ENCODE data around the gene STPG4. TPM values are rescaled to one million over a fixed set of nuclear protein-coding genes. Genes with fewer than 3 reads are reported as not detected.

STPG4 gene
- total RNA-seq, 1 donor from 2014 or later, result 0.64 TPM

DNA sequence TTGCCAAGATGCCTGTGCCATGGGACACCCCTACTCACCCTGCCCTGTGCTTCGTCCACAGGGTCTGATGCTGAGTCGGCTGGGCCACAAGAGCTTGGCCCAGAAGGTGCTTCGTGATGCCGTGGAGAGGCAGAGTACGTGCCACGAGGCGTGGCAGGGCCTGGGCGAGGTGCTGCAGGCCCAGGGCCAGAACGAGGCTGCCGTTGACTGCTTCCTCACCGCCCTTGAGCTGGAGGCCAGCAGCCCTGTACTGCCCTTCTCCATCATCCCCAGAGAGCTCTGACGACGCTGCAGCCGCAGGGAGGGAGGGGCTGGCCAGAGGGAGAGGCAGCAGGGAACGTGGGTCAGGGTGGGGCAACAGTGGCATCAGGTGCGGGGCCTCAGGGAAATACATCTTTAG lies 81.5 kb downstream of the STPG4 start:
- FAIRE-seq (no peak), DNase-seq (ENCODE audit: low read depth) (no peak)
- Histone ChIP-seq H3K4me3 (ENCODE audit: insufficient read depth, low read depth, low read length) (no peak overlapping the region), H3K79me2 (ENCODE audit: insufficient read depth, low read length) (no peaks in the 10 kb centered on the region), H3K9me3 (ENCODE audit: insufficient read depth, low read depth, low read length) (no peaks in the 10 kb centered on the region), H3K9ac (ENCODE audit: low read length) (no peak overlapping the region), H3K27me3 (ENCODE audit: insufficient read depth, low read length) (no peaks in the 10 kb centered on the region), H4K20me1 (ENCODE audit: insufficient read depth, low read length) (no peaks in the 10 kb centered on the region), H3K36me3 (ENCODE audit: insufficient read depth, low read length) (no peaks in the 10 kb centered on the region), H3K4me2 (ENCODE audit: low read length) (no peak overlapping the region), H3K4me1 (ENCODE audit: insufficient read depth, low read length) (peaks cover 70% of the 10 kb centered on the region), H2AFZ (ENCODE audit: low read depth, low read length) (no peak overlapping the region), H3K27ac (ENCODE audit: low read depth, low read length) (no peak overlapping the region)
- TF ChIP-seq CTCF (IDR thresholded peaks at IDR 0.05; ENCODE audit: insufficient read depth, low read depth, low read length), result no peak
- no peak for TF ChIP-seq EZH2 (IDR thresholded peaks at IDR 0.05; ENCODE audit: insufficient read depth, low read length)
- peaks cover 13% of the 10 kb centered on the region for H3K36me3 Mint-ChIP-seq (ENCODE audit: low read depth, unreplicated experiment)
- no peak overlapping the region for H3K27ac Mint-ChIP-seq (ENCODE audit: unreplicated experiment)
- peaks cover 41% of the 10 kb centered on the region for H3K4me1 Mint-ChIP-seq (ENCODE audit: low read depth, unreplicated experiment)
- H3K9me3 Mint-ChIP-seq (ENCODE audit: unreplicated experiment), result no peaks in the 10 kb centered on the region
- no peaks in the 10 kb centered on the region for H3K27me3 Mint-ChIP-seq (ENCODE audit: low read depth, unreplicated experiment)
- H3K4me3 Mint-ChIP-seq (ENCODE audit: unreplicated experiment), result no peak overlapping the region

DNA sequence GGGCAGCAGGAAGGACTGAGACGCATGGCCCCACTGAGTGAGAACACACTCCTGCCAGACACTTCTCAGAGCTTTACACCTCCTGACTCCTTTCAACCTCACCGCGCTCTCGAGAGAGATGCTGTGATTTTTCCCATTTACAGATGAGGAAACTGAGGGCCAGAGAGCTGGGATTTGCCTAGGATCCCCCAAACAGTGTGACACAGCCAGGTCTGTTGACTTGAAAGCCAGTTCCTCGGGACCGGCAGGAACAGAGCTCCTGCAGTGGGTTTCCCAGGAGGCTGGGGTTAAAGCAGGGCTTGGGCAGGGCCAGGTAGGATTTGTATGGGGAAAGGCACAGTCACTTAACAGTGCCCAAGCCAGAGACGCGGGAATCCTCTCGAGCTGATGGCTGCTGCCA lies 81.9 kb downstream of the STPG4 start:
- H4K20me1 ChIP-seq (ENCODE audit: insufficient read depth, low read length), result no peaks in the 10 kb centered on the region
- FAIRE-seq, result no peak
- peak overlapping the region; percentile 98 for H3K27ac ChIP-seq (ENCODE audit: low read depth, low read length)
- H3K9ac ChIP-seq (ENCODE audit: low read length), result peak overlapping the region; percentile 84
- Mint-ChIP-seq H3K27ac (ENCODE audit: unreplicated experiment) (no peak overlapping the region), H3K4me3 (ENCODE audit: unreplicated experiment) (no peak overlapping the region), H3K36me3 (ENCODE audit: low read depth, unreplicated experiment) (peaks cover 15% of the 10 kb centered on the region), H3K4me1 (ENCODE audit: low read depth, unreplicated experiment) (peaks cover 41% of the 10 kb centered on the region), H3K9me3 (ENCODE audit: unreplicated experiment) (no peaks in the 10 kb centered on the region), H3K27me3 (ENCODE audit: low read depth, unreplicated experiment) (no peaks in the 10 kb centered on the region)
- no peaks in the 10 kb centered on the region for H3K79me2 ChIP-seq (ENCODE audit: insufficient read depth, low read length)
- H3K27me3 ChIP-seq (ENCODE audit: insufficient read depth, low read length), result no peaks in the 10 kb centered on the region
- H2AFZ ChIP-seq (ENCODE audit: low read depth, low read length), result no peak overlapping the region
- H3K4me2 ChIP-seq (ENCODE audit: low read length), result no peak overlapping the region
- TF ChIP-seq CTCF (IDR thresholded peaks at IDR 0.05; ENCODE audit: insufficient read depth, low read depth, low read length) (no peak), EZH2 (IDR thresholded peaks at IDR 0.05; ENCODE audit: insufficient read depth, low read length) (no peak)
- no peak for DNase-seq (ENCODE audit: low read depth)
- H3K36me3 ChIP-seq (ENCODE audit: insufficient read depth, low read length), result no peaks in the 10 kb centered on the region
- H3K4me1 ChIP-seq (ENCODE audit: insufficient read depth, low read length), result peaks cover 71% of the 10 kb centered on the region
- H3K9me3 ChIP-seq (ENCODE audit: insufficient read depth, low read depth, low read length), result no peaks in the 10 kb centered on the region
- H3K4me3 ChIP-seq (ENCODE audit: insufficient read depth, low read depth, low read length), result no peak overlapping the region

DNA sequence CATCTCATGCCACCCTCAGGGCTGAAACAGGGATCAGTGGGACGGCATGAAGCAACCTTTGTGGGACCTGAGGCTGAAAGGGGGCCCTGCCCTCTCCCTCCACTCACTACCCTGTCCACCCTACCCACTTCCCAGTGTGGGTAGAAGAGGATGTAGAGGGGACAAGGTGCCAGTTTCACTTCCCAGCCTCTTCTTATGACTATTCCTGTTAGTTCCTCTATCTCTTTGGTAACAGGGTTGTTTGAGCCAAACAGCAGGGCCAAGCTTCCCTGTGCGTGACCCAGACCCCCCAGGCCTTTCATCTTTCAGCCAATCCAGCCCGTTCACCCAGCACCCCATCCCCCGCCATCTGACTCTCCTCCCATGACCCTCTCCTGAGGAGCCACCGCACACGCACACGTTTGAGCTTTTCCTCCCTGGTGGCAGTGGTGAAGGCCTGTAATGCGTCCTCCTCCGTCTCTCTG lies 82.3 kb downstream of the STPG4 start:
- no peaks in the 10 kb centered on the region for H4K20me1 ChIP-seq (ENCODE audit: insufficient read depth, low read length)
- H3K9me3 ChIP-seq (ENCODE audit: insufficient read depth, low read depth, low read length), result no peaks in the 10 kb centered on the region
- no peak for FAIRE-seq
- Mint-ChIP-seq H3K27ac (ENCODE audit: unreplicated experiment) (peak overlapping the region; percentile 87), H3K27me3 (ENCODE audit: low read depth, unreplicated experiment) (no peaks in the 10 kb centered on the region), H3K36me3 (ENCODE audit: low read depth, unreplicated experiment) (peaks cover 15% of the 10 kb centered on the region), H3K9me3 (ENCODE audit: unreplicated experiment) (no peaks in the 10 kb centered on the region), H3K4me1 (ENCODE audit: low read depth, unreplicated experiment) (peaks cover 42% of the 10 kb centered on the region), H3K4me3 (ENCODE audit: unreplicated experiment) (no peak overlapping the region)
- H3K4me2 ChIP-seq (ENCODE audit: low read length), result peak overlapping the region; percentile 57
- no peaks in the 10 kb centered on the region for H3K79me2 ChIP-seq (ENCODE audit: insufficient read depth, low read length)
- TF ChIP-seq CTCF (IDR thresholded peaks at IDR 0.05; ENCODE audit: insufficient read depth, low read depth, low read length) (no peak), EZH2 (IDR thresholded peaks at IDR 0.05; ENCODE audit: insufficient read depth, low read length) (no peak)
- peaks cover 71% of the 10 kb centered on the region for H3K4me1 ChIP-seq (ENCODE audit: insufficient read depth, low read length)
- peak overlapping the region; percentile 98 for H3K27ac ChIP-seq (ENCODE audit: low read depth, low read length)
- H3K9ac ChIP-seq (ENCODE audit: low read length), result peak overlapping the region; percentile 84
- no peak for DNase-seq (ENCODE audit: low read depth)
- H3K4me3 ChIP-seq (ENCODE audit: insufficient read depth, low read depth, low read length), result no peak overlapping the region
- no peaks in the 10 kb centered on the region for H3K36me3 ChIP-seq (ENCODE audit: insufficient read depth, low read length)
- no peak overlapping the region for H2AFZ ChIP-seq (ENCODE audit: low read depth, low read length)
- H3K27me3 ChIP-seq (ENCODE audit: insufficient read depth, low read length), result no peaks in the 10 kb centered on the region

Data from astrocyte (in vitro differentiated cells and primary cell).